ENCODE results near the gene TBL1X. TPM values are rescaled to one million over a fixed set of nuclear protein-coding genes. Genes with fewer than 3 reads are reported as not detected.
"Not testable (repeated sequence)": the region's sequence is repeated elsewhere in the genome, so short reads cannot be mapped to it uniquely, and the experiment has no call there.

TBL1X gene
- total RNA-seq, 1 donor from 2014 or later = 19.2 TPM

GRCh38 chrX:9747644-9748043 is 282.8 kb downstream of the TBL1X start:
- no peak for DNase-seq (ENCODE audit: low spot score)

GRCh38 chrX:9749146-9749692 is 284.4 kb downstream of the TBL1X start:
- DNase-seq (ENCODE audit: low spot score) = no peak

- DNase-seq (ENCODE audit: low spot score) = no peak
Observed at GRCh38 chrX:9757366-9757765, 292.5 kb downstream of the TBL1X start.

- DNase-seq (ENCODE audit: low spot score) = no peak
Observed at GRCh38 chrX:9758021-9758638, 293.3 kb downstream of the TBL1X start.

- no peak for DNase-seq (ENCODE audit: low spot score)
Observed at GRCh38 chrX:9759337-9759736, 294.5 kb downstream of the TBL1X start.

- no peak for DNase-seq (ENCODE audit: low spot score)
Observed at GRCh38 chrX:9765072-9765736, 300.3 kb downstream of the TBL1X start.

- DNase-seq (ENCODE audit: low spot score) = no peak
Observed at GRCh38 chrX:9765737-9766097, 300.9 kb downstream of the TBL1X start, which contains the start of gene GPR143. TSS of gene GPR143 (minus strand) at chrX:9765847. CDS start at chrX:9765817, 30 bp downstream.

GRCh38 chrX:9767375-9767774 is 302.5 kb downstream of the TBL1X start:
- no peak for DNase-seq (ENCODE audit: low spot score)

- DNase-seq (ENCODE audit: low spot score) = not testable (repeated sequence)
Observed at GRCh38 chrX:9768321-9768839, 303.5 kb downstream of the TBL1X start.

- DNase-seq (ENCODE audit: low spot score) = no peak
Observed at GRCh38 chrX:9770319-9770718, 305.5 kb downstream of the TBL1X start.

- no peak for DNase-seq (ENCODE audit: low spot score)
Observed at GRCh38 chrX:9772943-9773342, 308.1 kb downstream of the TBL1X start.

GRCh38 chrX:9775930-9776329 is 311.1 kb downstream of the TBL1X start:
- DNase-seq (ENCODE audit: low spot score) = no peak

GRCh38 chrX:9781941-9782340 is 317.1 kb downstream of the TBL1X start:
- DNase-seq (ENCODE audit: low spot score) = no peak

GRCh38 chrX:9784332-9784731 is 319.5 kb downstream of the TBL1X start:
- no peak for DNase-seq (ENCODE audit: low spot score)

- no peak for DNase-seq (ENCODE audit: low spot score)
Observed at GRCh38 chrX:9785254-9785943, 320.5 kb downstream of the TBL1X start.

- DNase-seq (ENCODE audit: low spot score) = no peak
Observed at GRCh38 chrX:9785944-9786797, 321.3 kb downstream of the TBL1X start, which contains the start of gene SHROOM2. TSS of gene SHROOM2 (plus strand) at chrX:9786429. CDS start at chrX:9786546, 117 bp downstream.

- no peak for DNase-seq (ENCODE audit: low spot score)
Observed at GRCh38 chrX:9786798-9787635, 322.2 kb downstream of the TBL1X start.

- DNase-seq (ENCODE audit: low spot score) = no peak
Observed at GRCh38 chrX:9788911-9789310, 324.1 kb downstream of the TBL1X start.

GRCh38 chrX:9789555-9789954 is 324.7 kb downstream of the TBL1X start:
- no peak for DNase-seq (ENCODE audit: low spot score)

All from mesenteric fat pad (tissue), 1 donor.